ENCODE results near the gene UBASH3A. TPM values are rescaled to one million over a fixed set of nuclear protein-coding genes. Genes with fewer than 3 reads are reported as not detected.

UBASH3A gene
- total and polyA plus RNA-seq, 7 donors = 0.06 to 0.21 TPM; not detected in 5

DNA sequence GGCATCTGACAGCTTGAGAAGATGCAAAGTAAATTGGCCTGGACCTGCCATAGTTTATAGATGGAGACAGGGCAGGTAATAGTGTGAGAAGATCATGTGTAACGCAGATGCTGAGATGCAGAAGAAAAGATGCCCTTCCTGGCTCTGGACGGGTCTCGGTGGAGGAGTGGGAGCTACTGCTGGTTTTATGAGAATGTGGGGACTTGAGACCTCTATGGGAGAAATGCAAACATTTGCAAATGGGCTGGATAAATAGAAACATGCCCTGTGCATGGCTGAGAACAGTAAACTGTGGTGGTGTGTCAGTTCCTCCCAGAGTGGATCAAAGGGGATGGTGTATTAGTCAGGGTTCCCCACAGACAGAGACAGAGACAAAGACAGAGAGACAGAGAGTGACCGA lies 21.9 kb downstream of the UBASH3A start:
- intact Hi-C loops (cut with DNase I) = no loop called here
- no peak overlapping the region for H3K27ac ChIP-seq

DNA sequence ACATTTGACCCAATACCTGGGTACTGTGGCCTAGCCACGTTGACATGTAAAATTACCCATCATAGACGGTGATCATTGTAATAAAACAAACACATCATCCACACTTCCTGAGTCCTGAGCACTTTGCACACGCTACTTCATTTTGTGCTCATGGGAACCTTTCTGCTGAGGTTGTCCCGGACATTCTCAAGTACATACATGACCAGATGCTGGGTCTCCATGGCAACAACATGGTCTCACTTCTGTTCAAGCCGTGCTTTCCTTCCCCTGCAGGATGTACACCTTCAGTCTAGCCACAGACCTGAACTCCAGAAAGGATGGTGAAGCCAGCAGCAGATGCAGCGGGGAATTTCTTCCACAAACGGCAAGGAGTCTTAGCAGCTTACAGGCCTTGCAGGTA lies 22.7 kb downstream of the UBASH3A start:
- WGBS, 3 donors = 77 to 83% (median 82%) methylated on average over 7 of the region's 7 CpGs
- Histone ChIP-seq H3K36me3 (ENCODE audit: insufficient read depth in 1 of 2, low read depth in 1 of 2) (no peaks in the 10 kb centered on the region), H3K27me3 (ENCODE audit: insufficient read depth in 3 of 3, low read length in 2 of 3) (peaks cover 0 to 39% (median 7%) of the 10 kb centered on the region in 3 donors), H3K4me3 (no peak overlapping the region), H3K27ac (no peak overlapping the region), H3K4me1 (no peaks in the 10 kb centered on the region), H3K9me3 (no peaks in the 10 kb centered on the region)
- DNase-seq (no peak), ATAC-seq (no peak)
- TF ChIP-seq, protein P1, sequence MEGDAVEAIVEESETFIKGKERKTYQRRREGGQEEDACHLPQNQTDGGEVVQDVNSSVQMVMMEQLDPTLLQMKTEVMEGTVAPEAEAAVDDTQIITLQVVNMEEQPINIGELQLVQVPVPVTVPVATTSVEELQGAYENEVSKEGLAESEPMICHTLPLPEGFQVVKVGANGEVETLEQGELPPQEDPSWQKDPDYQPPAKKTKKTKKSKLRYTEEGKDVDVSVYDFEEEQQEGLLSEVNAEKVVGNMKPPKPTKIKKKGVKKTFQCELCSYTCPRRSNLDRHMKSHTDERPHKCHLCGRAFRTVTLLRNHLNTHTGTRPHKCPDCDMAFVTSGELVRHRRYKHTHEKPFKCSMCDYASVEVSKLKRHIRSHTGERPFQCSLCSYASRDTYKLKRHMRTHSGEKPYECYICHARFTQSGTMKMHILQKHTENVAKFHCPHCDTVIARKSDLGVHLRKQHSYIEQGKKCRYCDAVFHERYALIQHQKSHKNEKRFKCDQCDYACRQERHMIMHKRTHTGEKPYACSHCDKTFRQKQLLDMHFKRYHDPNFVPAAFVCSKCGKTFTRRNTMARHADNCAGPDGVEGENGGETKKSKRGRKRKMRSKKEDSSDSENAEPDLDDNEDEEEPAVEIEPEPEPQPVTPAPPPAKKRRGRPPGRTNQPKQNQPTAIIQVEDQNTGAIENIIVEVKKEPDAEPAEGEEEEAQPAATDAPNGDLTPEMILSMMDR (IDR thresholded peaks at IDR 0.05) = no peak
- intact Hi-C loops (cut with DNase I) = no loop called here

More for the DNA sequence above, 21.9 kb downstream of the UBASH3A start:
- 59 to 76% (median 71%) methylated on average over 4 of the region's 4 CpGs for WGBS, 3 donors
- ATAC-seq (no peak), DNase-seq (no peak)
- Histone ChIP-seq H3K4me3 (no peak overlapping the region), H3K36me3 (ENCODE audit: insufficient read depth in 1 of 2, low read depth in 1 of 2) (no peaks in the 10 kb centered on the region), H3K9me3 (no peaks in the 10 kb centered on the region), H3K4me1 (no peaks in the 10 kb centered on the region), H3K27me3 (ENCODE audit: insufficient read depth in 3 of 3, low read length in 2 of 3) (peaks cover 0 to 45% (median 7%) of the 10 kb centered on the region in 3 donors)
- TF ChIP-seq, protein P1 (IDR thresholded peaks at IDR 0.05) = no peak

DNA sequence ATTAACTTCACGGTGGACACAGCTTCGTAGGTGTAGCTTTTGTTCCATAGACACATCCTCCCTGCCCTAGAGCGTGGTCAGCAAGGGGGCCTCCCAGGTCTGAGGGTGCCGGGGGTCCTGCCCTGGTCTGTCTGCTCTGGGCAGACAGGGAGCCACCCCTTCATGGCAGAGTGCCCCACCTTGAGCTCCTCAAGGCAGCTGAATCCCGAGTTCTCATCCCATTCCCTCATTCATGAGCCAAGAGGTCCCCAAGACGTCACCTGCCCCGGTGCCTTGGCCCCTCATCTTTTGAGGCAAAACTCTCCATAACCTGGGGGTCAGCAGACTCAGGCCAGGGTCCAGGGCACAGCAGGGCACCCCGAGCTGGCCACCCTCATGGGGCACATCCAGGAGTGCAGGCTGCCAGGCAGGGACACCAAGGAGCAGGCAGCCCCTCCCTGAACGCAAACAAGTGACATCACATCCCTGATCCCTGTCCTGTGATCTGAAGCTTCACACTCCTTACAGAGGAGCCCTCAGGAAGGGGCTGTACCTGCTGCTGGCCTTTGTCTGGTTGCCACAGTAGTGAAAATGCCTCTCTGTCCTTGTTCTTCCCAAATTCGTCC lies 23.3 kb downstream of the UBASH3A start:
- peaks cover 0 to 34% (median 7%) of the 10 kb centered on the region in 3 donors for H3K27me3 ChIP-seq (ENCODE audit: insufficient read depth in 3 of 3, low read length in 2 of 3)
- H3K27ac ChIP-seq = no peak overlapping the region
- WGBS, 3 donors = 82 to 88% (median 87%) methylated on average over 10 of the region's 10 CpGs
- H3K4me1 ChIP-seq = no peaks in the 10 kb centered on the region
- DNase-seq = no peak
- intact Hi-C loops (cut with DNase I) = no loop called here
- no peaks in the 10 kb centered on the region for H3K9me3 ChIP-seq
- no peak overlapping the region for H3K4me3 ChIP-seq
- H3K36me3 ChIP-seq (ENCODE audit: insufficient read depth in 1 of 2, low read depth in 1 of 2) = no peaks in the 10 kb centered on the region
- TF ChIP-seq, protein P1 (IDR thresholded peaks at IDR 0.05) = no peak
- ATAC-seq = no peak

DNA sequence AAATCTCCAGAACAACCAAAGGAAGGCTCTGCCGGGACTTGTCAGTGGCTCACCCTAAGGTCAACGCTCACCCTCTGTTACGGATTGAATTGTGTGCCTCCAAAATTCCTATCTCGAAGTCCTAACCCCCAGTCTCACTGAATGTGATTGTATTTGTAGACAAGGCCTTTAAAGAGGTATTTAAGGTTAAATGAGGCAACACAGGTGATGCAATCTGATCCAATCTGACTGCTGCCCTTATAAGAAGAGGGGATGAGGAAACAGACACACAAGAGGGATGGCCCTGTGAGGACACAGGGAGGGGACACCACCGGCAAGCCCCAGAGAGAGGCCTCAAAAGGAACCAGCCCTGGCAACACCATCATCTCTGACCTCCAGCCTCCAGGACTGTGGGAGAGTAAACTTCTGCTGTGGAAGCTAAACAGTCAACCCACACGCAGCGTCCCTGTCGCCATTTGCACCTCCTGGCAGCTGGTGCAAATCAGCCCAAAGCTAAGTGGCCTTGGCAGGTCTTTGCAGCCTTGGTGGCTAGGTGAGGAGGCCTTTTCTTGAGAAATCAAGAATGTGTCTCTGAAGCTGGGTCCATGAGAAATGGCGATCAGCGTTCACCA lies 24.2 kb downstream of the UBASH3A start:
- TF ChIP-seq, protein P1 (IDR thresholded peaks at IDR 0.05) = no peak
- Histone ChIP-seq H3K4me1 (no peaks in the 10 kb centered on the region), H3K36me3 (ENCODE audit: insufficient read depth in 1 of 2, low read depth in 1 of 2) (no peaks in the 10 kb centered on the region), H3K9me3 (no peaks in the 10 kb centered on the region), H3K27ac (no peak overlapping the region), H3K4me3 (no peak overlapping the region), H3K27me3 (ENCODE audit: insufficient read depth in 3 of 3, low read length in 2 of 3) (peaks cover 0 to 28% (median 7%) of the 10 kb centered on the region in 3 donors)
- DNase-seq = no peak
- WGBS, 3 donors = 72 to 76% (median 75%) methylated on average over 10 of the region's 10 CpGs
- intact Hi-C loops (cut with DNase I) = no loop called here
- no peak for ATAC-seq
